Spleen (tissue), 7 donors: ENCODE measurements around the gene SLC22A23.

Experiments
- POLR2A ChIP-seq, 3 donors: fragments of 450-650 bp; IDR thresholded peaks; one replicate each; pipeline ENCODE4 v1.5.1; 2017; ENCODE audit warnings: antibody characterized with exemption in 3 of 3, mild to moderate bottlenecking in 1 of 3
- POLR2AphosphoS5 ChIP-seq, 3 donors: sonication (generic); formaldehyde crosslinking; IDR thresholded peaks; one replicate each; pipeline ENCODE4 v1.5.1; 2017; ENCODE audit warnings: antibody characterized with exemption in 3 of 3
- TF ChIP-seq, protein P1 (sequence below), 11 experiments: fragments of 200-600 bp in 7 of 11; fragments of 450-650 bp in 4 of 11; sonication (generic) in 4 of 11; IDR thresholded peaks in 8 of 11; conservative IDR thresholded peaks in 3 of 11; 1 replicate in 7 of 11; 2 replicates in 4 of 11; pipeline versions ENCODE4 v1.4.0 to v1.8.0; 2016 to 2021; ENCODE audit warnings: antibody characterized with exemption in 11 of 11, inconsistent platforms in 4 of 11, mild to moderate bottlenecking in 1 of 11
- donor health status: DM: no; HTN: no; CAD: no; lungs with moderate emphysema.
- donor health status: DM: no; HTN: no; CAD: no.
- donor health status: DM: no; HTN: no; CAD: no.

DNA sequence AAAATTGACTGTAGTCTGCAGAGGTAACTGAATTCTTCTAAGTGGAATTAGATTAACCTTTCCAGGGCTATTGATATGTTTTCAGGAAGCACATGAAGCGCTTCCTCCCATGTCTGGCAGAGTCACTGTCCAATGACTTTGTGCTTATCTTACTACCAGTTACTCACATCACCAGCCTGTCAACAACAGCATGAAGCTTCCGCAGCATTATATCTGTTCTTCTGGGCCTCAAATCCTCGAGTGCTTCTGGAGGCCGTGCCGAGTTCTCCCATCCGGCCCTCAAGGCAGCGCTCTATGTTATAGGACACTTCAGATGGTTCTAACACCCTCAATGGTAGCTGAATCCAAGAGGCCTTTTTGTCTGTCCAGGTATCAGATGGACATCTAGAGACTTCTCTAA is 164.9 kb downstream of the SLC22A23 start:
- TF ChIP-seq, protein P1, sequence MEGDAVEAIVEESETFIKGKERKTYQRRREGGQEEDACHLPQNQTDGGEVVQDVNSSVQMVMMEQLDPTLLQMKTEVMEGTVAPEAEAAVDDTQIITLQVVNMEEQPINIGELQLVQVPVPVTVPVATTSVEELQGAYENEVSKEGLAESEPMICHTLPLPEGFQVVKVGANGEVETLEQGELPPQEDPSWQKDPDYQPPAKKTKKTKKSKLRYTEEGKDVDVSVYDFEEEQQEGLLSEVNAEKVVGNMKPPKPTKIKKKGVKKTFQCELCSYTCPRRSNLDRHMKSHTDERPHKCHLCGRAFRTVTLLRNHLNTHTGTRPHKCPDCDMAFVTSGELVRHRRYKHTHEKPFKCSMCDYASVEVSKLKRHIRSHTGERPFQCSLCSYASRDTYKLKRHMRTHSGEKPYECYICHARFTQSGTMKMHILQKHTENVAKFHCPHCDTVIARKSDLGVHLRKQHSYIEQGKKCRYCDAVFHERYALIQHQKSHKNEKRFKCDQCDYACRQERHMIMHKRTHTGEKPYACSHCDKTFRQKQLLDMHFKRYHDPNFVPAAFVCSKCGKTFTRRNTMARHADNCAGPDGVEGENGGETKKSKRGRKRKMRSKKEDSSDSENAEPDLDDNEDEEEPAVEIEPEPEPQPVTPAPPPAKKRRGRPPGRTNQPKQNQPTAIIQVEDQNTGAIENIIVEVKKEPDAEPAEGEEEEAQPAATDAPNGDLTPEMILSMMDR (IDR thresholded peaks at IDR 0.05 in 8 of 11, conservative IDR thresholded peaks at IDR 0.05 in 3 of 11): no peak
- no peak for TF ChIP-seq POLR2A (IDR thresholded peaks at IDR 0.05)
- no peak for TF ChIP-seq POLR2AphosphoS5 (IDR thresholded peaks at IDR 0.05)
